Endothelial cell of umbilical vein (primary cell): Measurements from ENCODE around the gene GALNT10. TPM values are rescaled to one million over a fixed set of nuclear protein-coding genes. Genes with fewer than 3 reads are reported as not detected.

ENCODE experiments used
- BruUV-seq: library from RNA; stranded (reverse); fragments of 400-500 nt; replicated peaks from 2 replicates; lab custom pipeline; 2021; lab: Mats Ljungman, UMichigan
- CTCF ChIA-PET: fragments of 300-600, 350-600 bp; sonication (Branson Sonifier 250); formaldehyde crosslinking; loops from one replicate; lab custom pipeline; 2021; ENCODE audit warnings: antibody characterized with exemption, inconsistent platforms; lab: Charles Lee
- POLR2A ChIA-PET: fragments of 300-600, 350-600 bp; sonication (Branson Sonifier 250); formaldehyde crosslinking; loops from one replicate; lab custom pipeline; 2021; ENCODE audit warnings: antibody characterized with exemption, inconsistent platforms; lab: Charles Lee
- DNase-seq: peaks from one replicate; pipeline ENCODE4 v3.0.0-alpha.2; 2011; ENCODE audit warnings: low read depth, low spot score
- FAIRE-seq: peaks from 2 replicates; lab custom pipeline; 2011; peaks lifted over from hg19 to GRCh38; lab: Jason Lieb, UNC
- H2AFZ ChIP-seq: 2 replicates; pipeline ENCODE4 v1.6.0; 2012; ENCODE audit warnings: low read depth, low read length, control low read depth, inconsistent platforms
- H3K27ac ChIP-seq: 2 replicates; pipeline ENCODE4 v1.5.1; 2011; ENCODE audit warnings: low read depth, mild to moderate bottlenecking, control low read depth, low read length, moderate library complexity; ENCODE audit not compliant: insufficient read depth
- H3K27me3 ChIP-seq, 2 experiments: 2 replicates each; pipeline versions ENCODE4 v1.6.0 to v1.6.1; 2011; ENCODE audit warnings: low read length in 2 of 2, mixed read lengths in 1 of 2; ENCODE audit not compliant: control insufficient read depth in 2 of 2, insufficient read depth in 2 of 2
- H3K36me3 ChIP-seq, 2 experiments: 2 replicates in 1 of 2; 3 replicates in 1 of 2; pipeline ENCODE4 v1.5.1; 2011; ENCODE audit warnings: low read length in 2 of 2, mild to moderate bottlenecking in 1 of 2, moderate library complexity in 1 of 2; ENCODE audit not compliant: control insufficient read depth in 2 of 2, insufficient read depth in 2 of 2; ENCODE audit errors: extremely low read depth in 1 of 2
- H3K4me1 ChIP-seq: 3 replicates; pipeline ENCODE4 v1.5.1; 2011; ENCODE audit warnings: mild to moderate bottlenecking, low read length; ENCODE audit not compliant: control insufficient read depth, insufficient read depth; ENCODE audit errors: extremely low read depth
- H3K4me2 ChIP-seq: 2 replicates; pipeline ENCODE4 v1.6.1; 2011; ENCODE audit warnings: low read length, control low read depth, mixed read lengths; ENCODE audit not compliant: insufficient read depth
- H3K4me3 ChIP-seq, 3 experiments: fragments of 200-600 bp in 1 of 3; sonication (generic), shearing (Covaris generic) in 1 of 3; replicated peaks in 1 of 3; 2 replicates each; pipeline ENCODE4 v1.5.1; 2011 to 2016; ENCODE audit warnings: control low read depth in 3 of 3, low read length in 3 of 3, mild to moderate bottlenecking in 2 of 3, inconsistent platforms in 1 of 3, low read depth in 1 of 3, moderate library complexity in 1 of 3; ENCODE audit not compliant: insufficient read depth in 1 of 3
- H3K79me2 ChIP-seq: 2 replicates; pipeline ENCODE4 v1.6.0; 2012; ENCODE audit warnings: low read length, inconsistent platforms; ENCODE audit not compliant: control insufficient read depth, insufficient read depth
- H3K9ac ChIP-seq: replicated peaks from 2 replicates; pipeline ENCODE3; 2011; ENCODE audit warnings: low read length, control low read depth; ENCODE audit not compliant: insufficient read depth; ENCODE audit errors: extremely low read depth
- H3K9me1 ChIP-seq: replicated peaks from 3 replicates; pipeline ENCODE4 v1.6.0; 2011; ENCODE audit warnings: mild to moderate bottlenecking, low read length; ENCODE audit not compliant: control insufficient read depth, insufficient read depth; ENCODE audit errors: extremely low read depth
- H3K9me3 ChIP-seq: replicated peaks from 2 replicates; pipeline ENCODE4 v1.5.1; 2012; ENCODE audit warnings: low read length, inconsistent platforms; ENCODE audit not compliant: control insufficient read depth, insufficient read depth
- H4K20me1 ChIP-seq: replicated peaks from 2 replicates; pipeline ENCODE3; 2011; ENCODE audit warnings: mild to moderate bottlenecking, low read length; ENCODE audit not compliant: control insufficient read depth, insufficient read depth; ENCODE audit errors: extremely low read depth
- EZH2 ChIP-seq: IDR thresholded peaks from 2 replicates; pipeline ENCODE4 v1.6.1; 2012; ENCODE audit warnings: borderline replicate concordance, low read depth, mild to moderate bottlenecking, moderate library complexity, low read length, inconsistent platforms; ENCODE audit not compliant: severe bottlenecking
- FOS ChIP-seq: IDR thresholded peaks from 2 replicates; pipeline ENCODE4 v1.6.1; 2011; ENCODE audit warnings: mild to moderate bottlenecking, low read length, moderate library complexity, borderline replicate concordance; ENCODE audit not compliant: insufficient read depth
- GATA2 ChIP-seq: IDR thresholded peaks from 2 replicates; pipeline ENCODE4 v1.7.0; 2011; ENCODE audit warnings: low read depth, mild to moderate bottlenecking, moderate library complexity, mixed read lengths, low read length; ENCODE audit not compliant: insufficient read length, insufficient read depth
- JUN ChIP-seq: IDR thresholded peaks from 2 replicates; pipeline ENCODE4 v1.6.1; 2011; ENCODE audit warnings: borderline replicate concordance, low read depth; ENCODE audit not compliant: insufficient read length, insufficient read depth
- MYC ChIP-seq: IDR thresholded peaks from one replicate; pipeline ENCODE4 v1.6.1; 2011; ENCODE audit warnings: mild to moderate bottlenecking, low read depth, low read length
- POLR2A ChIP-seq: IDR thresholded peaks from 2 replicates; pipeline ENCODE4 v1.6.1; 2012; ENCODE audit warnings: low read depth, mild to moderate bottlenecking, control low read depth, low read length
- POLR2AphosphoS5 ChIP-seq: IDR thresholded peaks from 2 replicates; pipeline ENCODE4 v1.6.1; 2012; ENCODE audit warnings: low read depth, mild to moderate bottlenecking, control low read depth, low read length, moderate library complexity; ENCODE audit not compliant: insufficient read depth
- dilution Hi-C: fragments of 300-500 bp; cut with MboI; formaldehyde crosslinking; loops from one replicate; pipeline ENCODE4 v1.15.0; 2019; ENCODE audit warnings: low sequenced_read_pairs; ENCODE audit not compliant: extremely low pct_ligation_motif_present
- intact Hi-C: fragments of 100-400 bp; cut with micrococcal nuclease; formaldehyde crosslinking; loops from one replicate; pipeline ENCODE4 v1.10.0; 2022
- polyA plus RNA-seq, 4 experiments: library from polyadenylated mRNA; depleted of rRNA in 3 of 4; stranded (reverse) in 3 of 4; unstranded in 1 of 4; fragments of >200 nt; gene quantifications; 2 replicates each; pipeline versions ENCODE4 v1.2.1 to v1.2.3, GENCODE V29; 2011 to 2012; ENCODE audit warnings: missing spikeins in 1 of 4
- total RNA-seq: library from RNA; stranded (reverse); gene quantifications from 2 replicates; pipeline ENCODE4 v1.2.3, GENCODE V29; 2021
- TF ChIP-seq, protein P1 (sequence below): IDR thresholded peaks from 2 replicates; pipeline ENCODE4 v1.6.1; 2011; ENCODE audit not compliant: insufficient read depth, insufficient read length
- TF ChIP-seq, protein P2 (sequence below), 2 donors: IDR thresholded peaks; 1 replicate in 1 of 2; 2 replicates in 1 of 2; pipeline ENCODE4 v1.5.1; 2011; ENCODE audit warnings: low read length in 2 of 2, mild to moderate bottlenecking in 2 of 2, moderate library complexity in 2 of 2, control low read depth in 1 of 2, inconsistent platforms in 1 of 2, low read depth in 1 of 2; ENCODE audit not compliant: insufficient read depth in 1 of 2; ENCODE audit errors: extremely low read depth in 1 of 2

GALNT10 gene
- total and polyA plus RNA-seq, 2 donors (not counting 3 experiments of a cell fraction or from before 2014, with no cell fraction given): 70.2 to 77.6 TPM

DNA sequence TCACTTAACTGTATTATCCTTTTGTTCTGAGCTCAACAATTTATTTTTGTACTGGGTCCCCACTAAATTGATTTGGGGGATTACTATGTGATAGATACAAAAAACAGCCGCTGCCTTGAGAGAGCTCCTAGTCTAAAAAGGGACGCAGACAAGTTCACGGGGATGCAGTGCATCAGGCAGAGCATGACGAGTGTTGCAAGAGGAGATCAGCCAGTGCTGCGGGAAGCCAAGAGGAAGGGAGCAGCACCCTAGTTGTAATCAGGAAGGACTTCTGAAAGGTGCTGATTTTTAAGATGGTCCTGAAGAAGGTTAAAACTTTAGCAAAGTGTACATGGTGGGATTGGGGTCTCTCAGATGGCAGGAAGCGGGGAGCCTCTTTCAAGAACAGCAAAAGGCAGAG lies 15.8 kb downstream of the GALNT10 start:
- peaks cover 0 to 2% of the 10 kb centered on the region in 2 experiments for H3K36me3 ChIP-seq
- FAIRE-seq: no peak
- no peak overlapping the region for H3K4me2 ChIP-seq
- no peak for DNase-seq
- H3K4me3 ChIP-seq: no peak overlapping the region
- no peaks in the 10 kb centered on the region for H3K9me3 ChIP-seq
- no peak overlapping the region for H3K27ac ChIP-seq
- CTCF ChIA-PET: interaction anchor here (0.9 to 2.0 kb wide), 3 partner anchors 9 to 16 kb away, joined by 3 to 6 read pairs (median 3); partner anchors contain the start of gene GALNT10
- no peaks in the 10 kb centered on the region for H3K27me3 ChIP-seq
- intact Hi-C loops: no loop called here
- H3K79me2 ChIP-seq: peaks cover 1% of the 10 kb centered on the region
- no peak overlapping the region for H3K9ac ChIP-seq
- no peaks in the 10 kb centered on the region for H3K9me1 ChIP-seq
- no peak overlapping the region for H2AFZ ChIP-seq
- POLR2A ChIA-PET: interaction anchor here (1.5 kb wide), 1 partner anchor 16 kb away, joined by 4 read pairs; the partner anchor contains the start of gene GALNT10
- dilution Hi-C loops: no loop called here
- no peaks in the 10 kb centered on the region for H3K4me1 ChIP-seq
- H4K20me1 ChIP-seq: no peaks in the 10 kb centered on the region
- no TSS peak for BruUV-seq
- no peak for TF ChIP-seq EZH2
- no peak for TF ChIP-seq POLR2A
- TF ChIP-seq JUN: no peak
- TF ChIP-seq, protein P1, sequence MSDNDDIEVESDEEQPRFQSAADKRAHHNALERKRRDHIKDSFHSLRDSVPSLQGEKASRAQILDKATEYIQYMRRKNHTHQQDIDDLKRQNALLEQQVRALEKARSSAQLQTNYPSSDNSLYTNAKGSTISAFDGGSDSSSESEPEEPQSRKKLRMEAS: no peak
- TF ChIP-seq POLR2AphosphoS5: no peak
- TF ChIP-seq, protein P2, sequence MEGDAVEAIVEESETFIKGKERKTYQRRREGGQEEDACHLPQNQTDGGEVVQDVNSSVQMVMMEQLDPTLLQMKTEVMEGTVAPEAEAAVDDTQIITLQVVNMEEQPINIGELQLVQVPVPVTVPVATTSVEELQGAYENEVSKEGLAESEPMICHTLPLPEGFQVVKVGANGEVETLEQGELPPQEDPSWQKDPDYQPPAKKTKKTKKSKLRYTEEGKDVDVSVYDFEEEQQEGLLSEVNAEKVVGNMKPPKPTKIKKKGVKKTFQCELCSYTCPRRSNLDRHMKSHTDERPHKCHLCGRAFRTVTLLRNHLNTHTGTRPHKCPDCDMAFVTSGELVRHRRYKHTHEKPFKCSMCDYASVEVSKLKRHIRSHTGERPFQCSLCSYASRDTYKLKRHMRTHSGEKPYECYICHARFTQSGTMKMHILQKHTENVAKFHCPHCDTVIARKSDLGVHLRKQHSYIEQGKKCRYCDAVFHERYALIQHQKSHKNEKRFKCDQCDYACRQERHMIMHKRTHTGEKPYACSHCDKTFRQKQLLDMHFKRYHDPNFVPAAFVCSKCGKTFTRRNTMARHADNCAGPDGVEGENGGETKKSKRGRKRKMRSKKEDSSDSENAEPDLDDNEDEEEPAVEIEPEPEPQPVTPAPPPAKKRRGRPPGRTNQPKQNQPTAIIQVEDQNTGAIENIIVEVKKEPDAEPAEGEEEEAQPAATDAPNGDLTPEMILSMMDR (IDR thresholded peaks at IDR 0.05; ENCODE audit: extremely low read depth in 1 of 2, insufficient read depth in 1 of 2, low read depth in 1 of 2, low read length in 2 of 2): no peak
- TF ChIP-seq MYC: no peak
- no peak for TF ChIP-seq GATA2
- TF ChIP-seq FOS: no peak
